ENCODE results near the gene UBE2J2. TPM values are rescaled to one million over a fixed set of nuclear protein-coding genes. Genes with fewer than 3 reads are reported as not detected.

The UBE2J2 gene
- total and polyA plus RNA-seq, 2 donors, result 34.7 to 67.1 TPM

DNA sequence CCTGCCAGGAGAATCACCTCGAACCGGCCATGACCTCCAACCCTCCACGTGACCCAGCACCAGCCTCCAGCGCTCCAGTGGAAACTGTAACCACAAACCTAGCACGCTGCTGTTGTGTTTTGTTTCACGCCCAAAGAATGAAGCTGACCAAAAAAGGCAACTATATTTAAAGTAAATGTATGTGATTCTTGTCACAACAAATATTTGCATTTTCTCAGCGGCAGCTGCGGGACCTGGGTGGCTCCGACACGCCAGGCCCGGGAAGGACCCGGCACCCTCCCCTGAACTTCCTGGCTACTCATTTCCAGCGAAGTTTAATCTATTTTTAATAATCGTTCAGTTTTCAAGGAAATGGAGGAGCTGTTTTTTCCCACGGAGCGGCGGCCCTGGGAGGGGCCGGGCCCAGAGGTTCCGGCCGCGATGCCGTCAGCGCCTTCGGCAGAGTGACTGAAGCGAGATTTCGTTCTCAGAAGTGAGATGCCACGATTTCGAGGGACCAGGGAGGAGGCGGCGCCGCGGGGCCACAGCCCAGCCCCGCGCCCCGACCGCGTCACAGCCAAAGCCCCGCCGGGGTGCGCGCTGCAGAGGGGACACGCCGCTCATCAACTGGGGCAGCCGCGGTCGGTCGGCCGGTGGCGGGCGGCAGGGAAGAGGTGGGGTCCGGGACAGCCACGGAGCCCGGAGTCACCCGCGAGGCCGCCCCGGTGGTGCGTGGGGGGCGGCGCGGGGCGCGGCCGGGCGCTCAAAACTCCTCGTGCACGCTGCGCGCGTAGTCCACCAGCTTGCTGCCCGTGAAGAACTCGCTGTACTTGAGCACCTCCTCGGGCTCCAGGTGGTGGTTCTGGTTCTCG lies 56.7 kb downstream of the UBE2J2 start:
- H3K36me3 ChIP-seq (ENCODE audit: control insufficient read depth in 2 of 2, insufficient read depth in 2 of 2, low read length in 1 of 2), result peaks cover 52 to 56% of the 10 kb centered on the region in 2 donors
- DNase-seq (ENCODE audit: low read depth in 6 of 9, low spot score in 9 of 9), result no peak
- H3K4me1 ChIP-seq (ENCODE audit: control insufficient read depth in 2 of 2, insufficient read depth in 2 of 2, low read length in 2 of 2), result peaks cover 17 to 50% of the 10 kb centered on the region in 2 donors
- no peak overlapping the region for H3K27ac ChIP-seq (ENCODE audit: low read depth in 1 of 2, low read length in 1 of 2)
- H3K4me3 ChIP-seq (ENCODE audit: low read length in 2 of 2), result no peak overlapping the region
- peaks cover 0 to 22% of the 10 kb centered on the region in 2 donors for H3K27me3 ChIP-seq (ENCODE audit: control insufficient read depth in 2 of 2, insufficient read depth in 1 of 2, low read length in 1 of 2)
- peaks cover 0 to 4% of the 10 kb centered on the region in 2 donors for H3K9me3 ChIP-seq (ENCODE audit: control insufficient read depth in 2 of 2, insufficient read depth in 1 of 2, low read length in 1 of 2)
- 94% methylated on average over 74 of the region's 74 CpGs for WGBS

DNA sequence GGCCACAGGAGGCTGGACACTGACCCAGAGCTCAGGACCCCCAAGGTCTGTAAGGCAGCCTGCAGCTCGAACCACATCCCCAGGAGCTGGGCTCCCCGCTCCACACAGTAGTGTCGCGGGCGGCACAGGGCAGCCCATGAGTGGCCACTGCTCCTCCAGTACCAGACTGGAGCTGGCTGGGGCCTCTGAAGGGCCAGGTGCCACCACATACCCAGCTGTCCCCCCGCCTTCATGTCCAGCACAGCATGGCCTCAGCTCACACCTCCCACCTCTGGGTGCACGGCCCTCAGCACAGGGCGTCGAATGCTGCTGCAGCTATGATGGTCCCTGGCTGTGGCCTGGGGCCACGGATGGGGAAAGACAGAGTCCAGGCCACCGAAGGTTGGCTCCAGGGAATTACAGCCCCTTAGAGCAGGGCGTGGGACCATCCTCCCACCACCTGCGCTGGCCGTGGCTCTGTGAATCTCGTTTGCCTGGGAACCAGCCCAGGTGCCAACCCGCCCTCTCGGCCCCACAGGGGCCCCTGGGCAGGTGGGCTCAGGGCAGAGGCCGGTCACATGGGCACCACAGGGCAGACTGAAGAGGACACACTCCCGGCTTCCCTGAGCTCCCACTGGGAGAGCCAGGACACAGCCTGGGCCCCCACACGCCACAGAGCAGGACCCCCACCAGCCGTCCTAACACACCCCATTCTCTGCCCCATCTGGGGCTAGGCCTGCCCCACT lies 57.6 kb downstream of the UBE2J2 start:
- peaks cover 0 to 4% of the 10 kb centered on the region in 2 donors for H3K9me3 ChIP-seq (ENCODE audit: control insufficient read depth in 2 of 2, insufficient read depth in 1 of 2, low read length in 1 of 2)
- H3K36me3 ChIP-seq (ENCODE audit: control insufficient read depth in 2 of 2, insufficient read depth in 2 of 2, low read length in 1 of 2), result peaks cover 44 to 48% of the 10 kb centered on the region in 2 donors
- no peak for DNase-seq (ENCODE audit: low read depth in 6 of 9, low spot score in 9 of 9)
- 88% methylated on average over 21 of the region's 21 CpGs for WGBS
- peaks cover 17 to 54% of the 10 kb centered on the region in 2 donors for H3K4me1 ChIP-seq (ENCODE audit: control insufficient read depth in 2 of 2, insufficient read depth in 2 of 2, low read length in 2 of 2)
- H3K27ac ChIP-seq (ENCODE audit: low read depth in 1 of 2, low read length in 1 of 2), result no peak overlapping the region
- no peak overlapping the region for H3K4me3 ChIP-seq (ENCODE audit: low read length in 2 of 2)
- peaks cover 2 to 27% of the 10 kb centered on the region in 2 donors for H3K27me3 ChIP-seq (ENCODE audit: control insufficient read depth in 2 of 2, insufficient read depth in 1 of 2, low read length in 1 of 2)

DNA sequence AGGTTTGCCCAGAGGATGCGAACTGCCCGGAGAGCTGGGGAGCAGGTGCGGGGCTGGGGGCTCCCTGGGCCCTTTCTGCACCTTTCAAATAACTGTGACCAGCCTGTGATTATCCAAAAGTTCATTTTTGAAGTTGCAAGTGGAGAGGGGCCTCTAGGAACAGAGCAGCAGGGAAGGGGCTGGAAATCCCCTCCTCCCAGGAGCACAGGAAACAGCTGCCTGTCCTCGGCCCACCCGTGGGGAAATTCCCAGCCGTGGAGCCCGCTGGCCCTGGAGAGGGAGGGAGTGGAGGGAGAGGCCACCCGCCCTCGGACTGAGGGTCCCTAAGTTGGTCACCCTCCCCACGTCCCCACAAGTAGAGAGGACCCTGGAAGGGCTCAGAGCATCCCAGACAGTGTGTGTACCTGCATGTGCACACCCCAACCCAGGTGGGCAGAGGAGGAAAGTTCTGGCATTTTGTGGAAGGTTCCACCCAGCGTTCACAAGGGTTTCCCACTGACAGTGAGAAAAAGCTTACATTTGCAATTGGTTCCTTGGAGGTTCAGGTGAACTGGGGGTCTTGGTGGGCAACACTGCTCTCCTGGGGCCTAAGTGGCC lies 58.5 kb downstream of the UBE2J2 start:
- peaks cover 17 to 55% of the 10 kb centered on the region in 2 donors for H3K4me1 ChIP-seq (ENCODE audit: control insufficient read depth in 2 of 2, insufficient read depth in 2 of 2, low read length in 2 of 2)
- H3K9me3 ChIP-seq (ENCODE audit: control insufficient read depth in 2 of 2, insufficient read depth in 1 of 2, low read length in 1 of 2), result peaks cover 0 to 4% of the 10 kb centered on the region in 2 donors
- no peak for DNase-seq (ENCODE audit: low read depth in 6 of 9, low spot score in 9 of 9)
- 68% methylated on average over 11 of the region's 11 CpGs for WGBS
- H3K4me3 ChIP-seq (ENCODE audit: low read length in 2 of 2), result no peak overlapping the region
- peaks cover 2 to 35% of the 10 kb centered on the region in 2 donors for H3K27me3 ChIP-seq (ENCODE audit: control insufficient read depth in 2 of 2, insufficient read depth in 1 of 2, low read length in 1 of 2)
- peaks cover 36 to 39% of the 10 kb centered on the region in 2 donors for H3K36me3 ChIP-seq (ENCODE audit: control insufficient read depth in 2 of 2, insufficient read depth in 2 of 2, low read length in 1 of 2)
- H3K27ac ChIP-seq (ENCODE audit: low read depth in 1 of 2, low read length in 1 of 2), result peak overlapping the region; percentile 3 to 51

DNA sequence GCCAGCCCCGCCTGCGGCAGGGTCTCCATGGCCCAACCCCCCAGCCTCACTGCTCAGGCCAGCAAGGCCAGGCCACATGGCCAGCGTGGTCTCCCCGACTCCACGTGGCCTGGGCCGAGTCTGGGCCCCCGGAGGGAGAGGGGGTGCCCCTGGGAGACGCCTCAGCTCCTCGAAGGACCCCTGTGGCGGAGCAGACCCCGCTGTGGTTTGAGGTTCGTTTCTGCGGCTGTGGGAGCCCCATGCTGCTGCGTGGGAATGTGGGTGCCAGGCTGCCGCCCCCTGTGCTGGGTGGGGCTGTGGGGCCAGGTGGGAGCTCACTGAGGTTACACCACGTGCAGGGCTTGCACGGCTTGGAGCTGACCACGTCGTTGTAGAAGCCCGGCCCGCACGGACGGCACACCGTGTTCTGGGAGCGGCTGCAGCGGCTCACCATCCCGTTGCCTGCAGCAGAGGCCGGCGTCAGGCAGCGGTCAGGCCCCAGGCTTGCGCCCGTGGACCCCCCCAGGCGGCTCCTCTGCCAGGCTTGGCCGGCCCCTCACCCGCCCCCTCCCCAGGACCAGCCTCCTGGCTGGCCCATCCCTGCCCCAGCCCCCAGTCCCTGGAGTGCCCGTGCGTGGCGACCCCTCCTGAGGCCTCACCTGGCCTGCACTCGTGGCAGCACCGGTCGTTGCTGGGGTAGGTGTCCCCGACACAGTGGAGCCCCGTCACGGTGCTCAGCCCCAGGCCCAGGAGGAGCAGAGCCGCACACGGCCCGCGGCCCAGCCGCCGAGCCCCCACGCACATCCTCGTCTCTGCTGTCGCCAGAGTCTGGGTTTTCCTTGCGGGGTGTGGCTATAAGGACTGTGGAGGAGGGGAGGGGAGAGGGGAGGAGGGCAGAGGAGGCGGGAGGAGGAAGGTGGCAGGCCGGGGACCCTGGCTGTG lies 60.0 kb downstream of the UBE2J2 start, which contains the start of gene TNFRSF4:
TNFRSF4 (minus strand) TSS at position 809 of the 921 bp plus-strand sequence; CDS start at position 783, 26 bp downstream.
- peaks cover 22 to 66% of the 10 kb centered on the region in 2 donors for H3K4me1 ChIP-seq (ENCODE audit: control insufficient read depth in 2 of 2, insufficient read depth in 2 of 2, low read length in 2 of 2)
- peak within 1 kb of the TSS; percentile 33 to 51 for H3K27ac ChIP-seq (ENCODE audit: low read depth in 1 of 2, low read length in 1 of 2)
- H3K9me3 ChIP-seq (ENCODE audit: control insufficient read depth in 2 of 2, insufficient read depth in 1 of 2, low read length in 1 of 2), result peaks cover 0 to 4% of the 10 kb centered on the region in 2 donors
- H3K36me3 ChIP-seq (ENCODE audit: control insufficient read depth in 2 of 2, insufficient read depth in 2 of 2, low read length in 1 of 2), result peaks cover 23 to 25% of the 10 kb centered on the region in 2 donors
- H3K27me3 ChIP-seq (ENCODE audit: control insufficient read depth in 2 of 2, insufficient read depth in 1 of 2, low read length in 1 of 2), result peaks cover 4 to 50% of the 10 kb centered on the region in 2 donors
- DNase-seq (ENCODE audit: low read depth in 6 of 9, low spot score in 9 of 9), result peak in 1 of 9 donors; percentile 40
- peak within 1 kb of the TSS; percentile 20 for H3K4me3 ChIP-seq (ENCODE audit: low read length in 2 of 2)
- WGBS, result 5% methylated on average over 56 of the region's 56 CpGs

DNA sequence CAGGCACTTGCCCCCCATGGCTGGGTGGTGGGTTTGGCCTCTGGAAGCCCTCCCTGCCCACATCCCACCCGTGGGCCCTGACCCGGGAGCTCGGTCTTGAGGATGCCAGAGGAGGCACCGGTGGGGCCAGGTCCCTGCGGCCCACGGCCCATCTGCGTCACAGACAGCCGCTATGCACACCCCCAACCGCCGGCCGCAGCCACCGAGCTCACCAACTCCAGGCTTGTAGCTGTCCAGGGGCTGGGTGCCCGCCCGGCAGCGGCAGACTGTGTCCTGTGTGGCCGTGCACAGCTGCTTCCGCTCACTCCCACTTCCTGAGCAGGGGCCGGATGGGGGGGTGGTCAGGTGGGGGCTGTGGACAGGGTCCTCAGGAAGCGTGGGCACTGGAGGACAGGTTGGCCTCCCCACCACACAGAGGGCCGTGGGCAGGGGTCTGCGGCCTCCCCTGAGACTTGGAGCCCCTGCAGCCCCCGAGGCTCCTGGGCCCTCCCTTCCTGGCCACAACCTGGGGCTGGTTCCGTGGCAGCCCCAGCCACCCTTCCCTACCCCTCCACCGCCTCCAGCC lies 60.8 kb downstream of the UBE2J2 start:
- DNase-seq (ENCODE audit: low read depth in 6 of 9, low spot score in 9 of 9), result peak in 1 of 9 donors; percentile 34
- WGBS, result 4% methylated on average over 24 of the region's 24 CpGs
- Histone ChIP-seq H3K27me3 (ENCODE audit: control insufficient read depth in 2 of 2, insufficient read depth in 1 of 2, low read length in 1 of 2) (peaks cover 8 to 58% of the 10 kb centered on the region in 2 donors), H3K36me3 (ENCODE audit: control insufficient read depth in 2 of 2, insufficient read depth in 2 of 2, low read length in 1 of 2) (peaks cover 16 to 17% of the 10 kb centered on the region in 2 donors), H3K9me3 (ENCODE audit: control insufficient read depth in 2 of 2, insufficient read depth in 1 of 2, low read length in 1 of 2) (peaks cover 0 to 4% of the 10 kb centered on the region in 2 donors), H3K4me1 (ENCODE audit: control insufficient read depth in 2 of 2, insufficient read depth in 2 of 2, low read length in 2 of 2) (peaks cover 22 to 69% of the 10 kb centered on the region in 2 donors), H3K4me3 (ENCODE audit: low read length in 2 of 2) (peak overlapping the region; percentile 20), H3K27ac (ENCODE audit: low read depth in 1 of 2, low read length in 1 of 2) (peak overlapping the region in 1 of 2 donors; percentile 33)

DNA sequence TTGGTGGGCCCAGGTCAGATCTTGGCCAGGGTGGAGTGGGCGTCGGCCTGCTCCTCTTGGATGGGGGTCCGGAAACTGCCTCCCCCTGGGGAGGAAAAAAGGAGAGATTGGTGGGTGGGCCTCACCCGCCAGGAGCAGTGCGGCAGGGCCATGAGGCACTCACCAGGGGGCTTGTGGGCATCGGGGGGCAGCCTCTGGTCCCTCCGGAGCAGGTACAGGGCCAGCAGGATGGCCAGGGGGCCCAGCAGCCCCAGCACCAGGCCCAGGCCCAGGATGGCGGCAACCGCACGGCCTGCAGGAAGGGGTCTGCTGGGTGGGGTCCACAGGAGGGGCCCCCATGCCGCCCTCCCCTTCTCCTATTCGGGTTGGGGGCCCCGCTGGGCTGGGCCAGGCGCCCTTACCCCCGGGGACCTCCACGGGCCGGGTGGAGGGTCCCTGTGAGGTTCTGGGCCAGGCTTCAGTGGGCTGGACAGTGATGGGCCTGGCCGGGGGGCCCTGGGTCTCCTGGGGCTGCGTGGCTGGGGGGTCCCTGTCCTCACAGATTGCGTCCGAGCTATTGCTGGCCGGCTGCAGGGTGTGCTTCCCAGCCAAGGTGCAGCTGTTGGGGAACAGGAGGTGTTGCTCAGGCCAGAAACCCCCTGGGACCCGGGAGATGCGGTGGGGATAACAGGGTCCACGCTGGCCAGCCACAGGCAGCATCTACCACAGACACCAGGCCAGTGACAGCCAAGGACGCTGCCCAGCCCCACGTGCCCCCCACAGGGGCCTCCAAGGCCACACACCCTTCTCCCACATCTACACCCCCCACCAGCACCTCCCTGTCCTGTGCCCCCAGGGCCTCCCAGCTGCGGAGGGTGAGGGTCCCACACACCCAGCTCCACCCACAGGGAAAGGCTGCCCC lies 61.9 kb downstream of the UBE2J2 start:
- Histone ChIP-seq H3K27ac (ENCODE audit: low read depth in 1 of 2, low read length in 1 of 2) (no peak overlapping the region), H3K4me1 (ENCODE audit: control insufficient read depth in 2 of 2, insufficient read depth in 2 of 2, low read length in 2 of 2) (peaks cover 22 to 69% of the 10 kb centered on the region in 2 donors), H3K27me3 (ENCODE audit: control insufficient read depth in 2 of 2, insufficient read depth in 1 of 2, low read length in 1 of 2) (peaks cover 15 to 66% of the 10 kb centered on the region in 2 donors), H3K36me3 (ENCODE audit: control insufficient read depth in 2 of 2, insufficient read depth in 2 of 2, low read length in 1 of 2) (peaks cover 5 to 10% of the 10 kb centered on the region in 2 donors), H3K4me3 (ENCODE audit: low read length in 2 of 2) (no peak overlapping the region), H3K9me3 (ENCODE audit: control insufficient read depth in 2 of 2, insufficient read depth in 1 of 2, low read length in 1 of 2) (no peaks in the 10 kb centered on the region)
- WGBS, result 90% methylated on average over 28 of the region's 28 CpGs
- DNase-seq (ENCODE audit: low read depth in 6 of 9, low spot score in 9 of 9), result no peak

DNA sequence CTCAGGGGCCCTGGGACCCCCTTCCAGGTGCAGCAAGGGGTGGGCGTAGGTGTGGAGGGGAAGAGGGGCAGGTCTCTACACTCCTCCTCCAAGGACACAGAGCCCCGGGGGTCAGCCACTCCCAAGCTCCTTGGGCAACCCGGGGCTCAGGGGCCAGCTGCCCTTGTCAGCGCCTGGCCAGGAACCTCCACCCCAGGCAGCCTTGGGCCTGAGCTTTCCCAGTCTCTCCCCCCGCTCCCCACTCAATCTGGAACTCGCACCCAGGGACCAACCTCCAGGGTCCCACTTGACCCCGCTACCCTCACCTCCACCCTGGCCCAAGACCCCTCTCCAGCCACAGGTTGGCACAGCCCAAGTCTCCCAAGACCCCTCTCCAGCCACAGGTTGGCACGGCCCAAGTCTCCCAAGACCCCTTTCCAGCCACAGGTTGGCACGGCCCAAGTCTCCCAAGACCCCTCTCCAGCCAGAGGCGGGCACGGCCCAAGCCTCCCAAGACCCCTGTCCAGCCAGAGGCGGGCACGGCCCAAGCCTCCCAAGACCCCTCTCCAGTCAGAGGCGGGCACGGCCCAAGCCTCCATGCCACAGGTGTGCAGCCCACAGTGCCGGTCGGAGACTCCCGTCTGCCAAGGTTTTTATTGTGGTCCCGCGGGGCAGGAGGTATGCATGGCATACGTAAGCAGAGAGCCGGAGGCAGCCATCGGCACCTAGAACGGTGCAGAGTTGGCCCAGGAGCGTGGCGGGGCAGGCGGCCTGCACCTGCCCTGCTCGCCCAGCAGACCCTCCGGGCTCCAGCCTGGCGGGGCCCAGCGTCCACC lies 62.7 kb downstream of the UBE2J2 start:
- Histone ChIP-seq H3K9me3 (ENCODE audit: control insufficient read depth in 2 of 2, insufficient read depth in 1 of 2, low read length in 1 of 2) (no peaks in the 10 kb centered on the region), H3K4me3 (ENCODE audit: low read length in 2 of 2) (no peak overlapping the region), H3K27ac (ENCODE audit: low read depth in 1 of 2, low read length in 1 of 2) (no peak overlapping the region), H3K4me1 (ENCODE audit: control insufficient read depth in 2 of 2, insufficient read depth in 2 of 2, low read length in 2 of 2) (peaks cover 22 to 65% of the 10 kb centered on the region in 2 donors), H3K36me3 (ENCODE audit: control insufficient read depth in 2 of 2, insufficient read depth in 2 of 2, low read length in 1 of 2) (peaks cover 0 to 4% of the 10 kb centered on the region in 2 donors), H3K27me3 (ENCODE audit: control insufficient read depth in 2 of 2, insufficient read depth in 1 of 2, low read length in 1 of 2) (peaks cover 24 to 74% of the 10 kb centered on the region in 2 donors)
- WGBS, result 96% methylated on average over 31 of the region's 31 CpGs
- no peak for DNase-seq (ENCODE audit: low read depth in 6 of 9, low spot score in 9 of 9)
